Stimulated activated CD4-positive, alpha-beta T cell treated with anti-CD3 and anti-CD28 coated beads, Interleukin-1b, Interleukin-23, amount 100 ng/mL, for 48 hours (primary cell): ENCODE data around the gene GTF2F1.
"Not testable (repeated sequence)": the region's sequence is repeated elsewhere in the genome, so short reads cannot be mapped to it uniquely, and the experiment has no call there.

Source experiments
- DNase-seq: peaks from one replicate; pipeline ENCODE4 v3.0.0-alpha.2; 2020

GTF2F1 gene

GRCh38 chr19:6354098-6354674, 38.8 kb downstream of the GTF2F1 start:
- no peak for DNase-seq

GRCh38 chr19:6352381-6353165, 40.4 kb downstream of the GTF2F1 start:
- no peak for DNase-seq

- DNase-seq: no peak
Observed at GRCh38 chr19:6350688-6351087, 42.3 kb downstream of the GTF2F1 start.

- DNase-seq: not testable (repeated sequence)
Observed at GRCh38 chr19:6349271-6349670, 43.7 kb downstream of the GTF2F1 start.

- DNase-seq: no peak
Observed at GRCh38 chr19:6343462-6343861, 49.5 kb downstream of the GTF2F1 start.

GRCh38 chr19:6340493-6341201, 52.3 kb downstream of the GTF2F1 start:
- peak; percentile 19 for DNase-seq

- DNase-seq: no peak
Observed at GRCh38 chr19:6334490-6335285, 58.3 kb downstream of the GTF2F1 start.

GRCh38 chr19:6333439-6333838, 59.5 kb downstream of the GTF2F1 start, which contains the start of gene ACER1:
Gene ACER1, minus strand, starts transcription at chr19:6333612. Its CDS starts 61 bp downstream, at chr19:6333551.
- DNase-seq: no peak
